ENCODE results near the gene GDF9. TPM values are rescaled to one million over a fixed set of nuclear protein-coding genes. Genes with fewer than 3 reads are reported as not detected.
A peak's percentile ranks its signal among the peaks of the same experiment; 100 is the strongest.

GDF9 gene
- total RNA-seq, 1 experiment from 2014 or later = 0.94 TPM

- H3K9me3 Mint-ChIP-seq (ENCODE audit: low read depth, unreplicated experiment) = no peaks in the 10 kb centered on the region
- no peak for DNase-seq
- BruUV-seq (replicated peaks) = no TSS peak
- no peak overlapping the region for H3K4me3 Mint-ChIP-seq (ENCODE audit: low read depth, unreplicated experiment)
- no peak for TF ChIP-seq CTCF (IDR thresholded peaks at IDR 0.05; ENCODE audit: unreplicated experiment)
- H3K27ac Mint-ChIP-seq (ENCODE audit: unreplicated experiment) = no peak overlapping the region
- H3K4me1 Mint-ChIP-seq (ENCODE audit: low read depth, unreplicated experiment) = no peaks in the 10 kb centered on the region
- H3K27me3 Mint-ChIP-seq (ENCODE audit: unreplicated experiment) = no peaks in the 10 kb centered on the region
- intact Hi-C loops (cut with micrococcal nuclease; ENCODE audit: unreplicated experiment) = no loop called here
- peaks cover 46% of the 10 kb centered on the region for H3K36me3 Mint-ChIP-seq (ENCODE audit: insufficient read depth, unreplicated experiment)
- CTCF ChIA-PET = interaction anchor here (0.6 kb wide), 1 partner anchor 1097 kb away, joined by 3 read pairs; no protein-coding TSS in a partner anchor
These were observed 21.0 kb upstream of the GDF9 start for GRCh38 chr5:132887283-132887682.

GRCh38 chr5:132886064-132886823 is 20.0 kb upstream of the GDF9 start:
- Mint-ChIP-seq H3K9me3 (ENCODE audit: low read depth, unreplicated experiment) (no peaks in the 10 kb centered on the region), H3K27me3 (ENCODE audit: unreplicated experiment) (no peaks in the 10 kb centered on the region), H3K36me3 (ENCODE audit: insufficient read depth, unreplicated experiment) (peaks cover 41% of the 10 kb centered on the region), H3K4me3 (ENCODE audit: low read depth, unreplicated experiment) (no peak overlapping the region), H3K27ac (ENCODE audit: unreplicated experiment) (no peak overlapping the region), H3K4me1 (ENCODE audit: low read depth, unreplicated experiment) (no peaks in the 10 kb centered on the region)
- BruUV-seq (replicated peaks) = no TSS peak
- TF ChIP-seq CTCF (IDR thresholded peaks at IDR 0.05; ENCODE audit: unreplicated experiment) = no peak
- DNase-seq = no peak
- CTCF ChIA-PET = interaction anchor here (1.2 kb wide), 1 partner anchor 57 kb away, joined by 3 read pairs; no protein-coding TSS in a partner anchor
- intact Hi-C loops (cut with micrococcal nuclease; ENCODE audit: unreplicated experiment) = no loop called here

- no peaks in the 10 kb centered on the region for H3K27me3 Mint-ChIP-seq (ENCODE audit: unreplicated experiment)
- no peak overlapping the region for H3K4me3 Mint-ChIP-seq (ENCODE audit: low read depth, unreplicated experiment)
- intact Hi-C loops (cut with micrococcal nuclease; ENCODE audit: unreplicated experiment) = loop anchor here (5.0 kb wide), 2 partner anchors 357 to 497 kb away; no protein-coding TSS in a partner anchor
- CTCF ChIA-PET = interaction anchor here (1.7 to 1.9 kb wide), 2 partner anchors 55 to 65 kb away, joined by 6 to 23 read pairs; partner anchors contain the start of gene SHROOM1
- no peak overlapping the region for H3K27ac Mint-ChIP-seq (ENCODE audit: unreplicated experiment)
- DNase-seq = no peak
- H3K9me3 Mint-ChIP-seq (ENCODE audit: low read depth, unreplicated experiment) = no peaks in the 10 kb centered on the region
- BruUV-seq (replicated peaks) = no TSS peak
- H3K4me1 Mint-ChIP-seq (ENCODE audit: low read depth, unreplicated experiment) = no peaks in the 10 kb centered on the region
- H3K36me3 Mint-ChIP-seq (ENCODE audit: insufficient read depth, unreplicated experiment) = peaks cover 41% of the 10 kb centered on the region
- TF ChIP-seq CTCF (IDR thresholded peaks at IDR 0.05; ENCODE audit: unreplicated experiment) = no peak
These were observed 18.3 kb upstream of the GDF9 start for GRCh38 chr5:132884548-132884947.

- BruUV-seq (replicated peaks) = no TSS peak
- Mint-ChIP-seq H3K36me3 (ENCODE audit: insufficient read depth, unreplicated experiment) (peaks cover 37% of the 10 kb centered on the region), H3K27ac (ENCODE audit: unreplicated experiment) (peak overlapping the region; percentile 44)
These were observed 17.1 kb upstream of the GDF9 start for GRCh38 chr5:132883261-132883834.

More at GRCh38 chr5:132883261-132883834, 17.1 kb upstream of the GDF9 start:
- peak; percentile 60 for DNase-seq
- intact Hi-C loops (cut with micrococcal nuclease; ENCODE audit: unreplicated experiment) = loop anchor here (2.0 to 5.0 kb wide), 3 partner anchors 55 to 496 kb away; no protein-coding TSS in a partner anchor
- Mint-ChIP-seq H3K9me3 (ENCODE audit: low read depth, unreplicated experiment) (no peaks in the 10 kb centered on the region), H3K4me3 (ENCODE audit: low read depth, unreplicated experiment) (no peak overlapping the region), H3K27me3 (ENCODE audit: unreplicated experiment) (no peaks in the 10 kb centered on the region), H3K4me1 (ENCODE audit: low read depth, unreplicated experiment) (peaks cover 4% of the 10 kb centered on the region)
- CTCF ChIA-PET = interaction anchor here (0.6 to 1.9 kb wide), 7 partner anchors 17 to 387 kb away, joined by 3 to 23 read pairs (median 4); partner anchors contain the start of genes GDF9, SHROOM1 and UQCRQ
- TF ChIP-seq CTCF (IDR thresholded peaks at IDR 0.05; ENCODE audit: unreplicated experiment) = peak; percentile 71

All from Calu3 (cell line).